Osteoblast (primary cell): ENCODE measurements around the gene CYP46A1. TPM values are rescaled to one million over a fixed set of nuclear protein-coding genes. Genes with fewer than 3 reads are reported as not detected.
A peak's percentile ranks its signal among the peaks of the same experiment; 100 is the strongest.

ENCODE experiments used
- DNase-seq: peaks from one replicate; pipeline ENCODE4 v3.0.0; 2011; ENCODE audit warnings: low spot score, mixed read lengths; ENCODE audit not compliant: insufficient read length; ENCODE audit errors: missing footprints
- H2AFZ ChIP-seq: 2 replicates; pipeline ENCODE4 v1.6.0; 2011; ENCODE audit warnings: mild to moderate bottlenecking, low read length
- H3K27ac ChIP-seq: 2 replicates; pipeline ENCODE4 v1.5.1; 2011; ENCODE audit warnings: mild to moderate bottlenecking, low read depth, low read length, moderate library complexity
- H3K27me3 ChIP-seq: 2 replicates; pipeline ENCODE4 v1.6.0; 2012; ENCODE audit warnings: mild to moderate bottlenecking, control low read depth, inconsistent platforms, low read length, moderate library complexity; ENCODE audit not compliant: insufficient read depth
- H3K36me3 ChIP-seq: 2 replicates; pipeline ENCODE4 v1.5.1; 2011; ENCODE audit warnings: mild to moderate bottlenecking, low read length, control low read depth, moderate library complexity; ENCODE audit not compliant: insufficient read depth
- H3K4me1 ChIP-seq: 2 replicates; pipeline ENCODE4 v1.5.1; 2011; ENCODE audit warnings: mild to moderate bottlenecking, low read length, control low read depth, moderate library complexity; ENCODE audit not compliant: insufficient read depth
- H3K4me2 ChIP-seq: 2 replicates; pipeline ENCODE4 v1.6.0; 2011; ENCODE audit warnings: mild to moderate bottlenecking, low read length; ENCODE audit not compliant: insufficient read depth
- H3K4me3 ChIP-seq: fragments of 200-600 bp; sonication (generic); 3 replicates; pipeline ENCODE4 v1.5.1; 2012; ENCODE audit warnings: mild to moderate bottlenecking, low read length, inconsistent platforms; ENCODE audit not compliant: insufficient read depth
- H3K79me2 ChIP-seq: 2 replicates; pipeline ENCODE4 v1.6.0; 2012; ENCODE audit warnings: mild to moderate bottlenecking, low read length, control low read depth, inconsistent platforms; ENCODE audit not compliant: insufficient read depth
- H3K9me3 ChIP-seq: 2 replicates; pipeline ENCODE4 v1.5.1; 2011; ENCODE audit warnings: low read depth, low read length, control low read depth
- H4K20me1 ChIP-seq: 2 replicates; pipeline ENCODE4 v1.6.0; 2012; ENCODE audit warnings: mild to moderate bottlenecking, low read length, control low read depth; ENCODE audit not compliant: insufficient read depth
- total RNA-seq: library from RNA; depleted of rRNA; stranded (reverse); fragments of >200 nt; gene quantifications from 2 replicates; pipeline ENCODE4 v1.2.3, GENCODE V29; 2012
- TF ChIP-seq, protein P1 (sequence below): IDR thresholded peaks from 2 replicates; pipeline ENCODE4 v1.5.1; 2011; ENCODE audit warnings: mild to moderate bottlenecking, low read depth, low read length, moderate library complexity; ENCODE audit errors: extremely low read depth

CYP46A1 gene
- total RNA-seq, 1 donor: 0.36 TPM

DNA sequence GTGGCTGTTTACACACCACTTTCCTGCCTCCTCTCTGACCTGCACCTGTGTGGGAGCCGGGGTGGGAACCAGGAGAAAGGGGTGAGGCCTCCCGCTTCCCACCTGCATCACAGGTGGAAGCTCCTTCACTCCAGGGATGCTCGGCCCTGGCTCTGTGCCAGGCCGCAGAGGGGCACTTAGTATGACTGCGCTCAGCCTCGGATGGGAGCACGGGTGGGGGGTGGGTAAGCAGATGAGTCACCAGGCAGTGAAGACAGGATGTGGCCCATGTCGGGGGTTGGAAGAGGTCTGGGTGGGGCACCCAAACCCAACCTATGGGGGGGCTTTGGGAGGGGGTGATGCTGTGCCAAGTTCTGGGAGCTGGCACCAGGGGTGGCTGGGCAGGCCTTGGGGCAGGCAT lies 7.4 kb upstream of the CYP46A1 start:
- Histone ChIP-seq H3K4me1 (peaks cover 18% of the 10 kb centered on the region), H3K4me3 (no peak overlapping the region), H3K27ac (no peak overlapping the region), H3K4me2 (no peak overlapping the region), H3K9me3 (peaks cover 6% of the 10 kb centered on the region), H4K20me1 (no peaks in the 10 kb centered on the region), H2AFZ (no peak overlapping the region), H3K27me3 (no peaks in the 10 kb centered on the region), H3K36me3 (no peaks in the 10 kb centered on the region), H3K79me2 (no peaks in the 10 kb centered on the region)
- DNase-seq: peak; percentile 90
- TF ChIP-seq, protein P1, sequence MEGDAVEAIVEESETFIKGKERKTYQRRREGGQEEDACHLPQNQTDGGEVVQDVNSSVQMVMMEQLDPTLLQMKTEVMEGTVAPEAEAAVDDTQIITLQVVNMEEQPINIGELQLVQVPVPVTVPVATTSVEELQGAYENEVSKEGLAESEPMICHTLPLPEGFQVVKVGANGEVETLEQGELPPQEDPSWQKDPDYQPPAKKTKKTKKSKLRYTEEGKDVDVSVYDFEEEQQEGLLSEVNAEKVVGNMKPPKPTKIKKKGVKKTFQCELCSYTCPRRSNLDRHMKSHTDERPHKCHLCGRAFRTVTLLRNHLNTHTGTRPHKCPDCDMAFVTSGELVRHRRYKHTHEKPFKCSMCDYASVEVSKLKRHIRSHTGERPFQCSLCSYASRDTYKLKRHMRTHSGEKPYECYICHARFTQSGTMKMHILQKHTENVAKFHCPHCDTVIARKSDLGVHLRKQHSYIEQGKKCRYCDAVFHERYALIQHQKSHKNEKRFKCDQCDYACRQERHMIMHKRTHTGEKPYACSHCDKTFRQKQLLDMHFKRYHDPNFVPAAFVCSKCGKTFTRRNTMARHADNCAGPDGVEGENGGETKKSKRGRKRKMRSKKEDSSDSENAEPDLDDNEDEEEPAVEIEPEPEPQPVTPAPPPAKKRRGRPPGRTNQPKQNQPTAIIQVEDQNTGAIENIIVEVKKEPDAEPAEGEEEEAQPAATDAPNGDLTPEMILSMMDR: no peak

DNA sequence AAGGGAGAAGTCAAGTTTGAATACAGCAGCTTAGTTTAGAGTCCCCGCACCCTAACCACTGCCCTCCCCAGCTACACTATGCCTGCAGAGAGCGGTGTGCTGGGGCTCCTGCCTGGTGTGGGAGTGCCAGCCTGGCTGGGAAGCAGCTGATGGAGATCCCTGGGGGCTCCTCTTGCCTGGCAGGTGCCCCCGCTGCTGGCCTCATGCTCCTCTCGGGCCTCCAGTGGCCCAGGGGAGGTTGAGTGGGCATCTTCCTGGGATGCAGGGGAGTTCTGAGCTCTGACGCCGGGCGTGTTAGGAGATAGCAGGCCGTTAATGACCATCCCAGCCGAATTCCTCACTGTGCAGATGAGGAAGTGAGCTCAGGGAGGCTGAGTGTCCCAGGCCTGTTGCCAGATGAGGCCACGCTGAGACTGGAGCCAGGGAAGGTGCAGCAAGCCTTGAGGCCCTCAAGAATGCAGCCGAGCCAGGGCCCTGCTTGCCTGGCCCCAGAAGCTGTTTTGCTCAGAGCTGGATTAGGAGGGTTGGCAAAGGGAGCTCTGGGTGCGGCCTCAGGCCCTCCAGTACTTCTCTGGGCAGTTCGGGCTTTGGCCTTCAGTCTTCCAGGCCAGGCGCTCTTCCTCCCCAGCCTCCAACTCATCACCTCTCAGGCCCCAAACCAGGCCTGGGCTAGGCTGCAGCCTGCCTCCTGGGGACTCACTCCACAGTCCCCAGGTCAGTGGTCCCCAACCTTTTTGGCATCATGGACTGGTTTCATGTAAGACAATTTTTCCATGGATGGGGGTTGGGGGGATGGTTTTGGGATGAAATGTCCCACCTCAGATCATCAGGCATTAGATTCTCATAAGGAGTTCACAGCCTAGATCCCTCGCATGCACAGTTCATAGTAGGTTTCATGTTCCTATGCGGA lies 6.6 kb upstream of the CYP46A1 start:
- DNase-seq: peak; percentile 96
- no peak overlapping the region for H3K4me3 ChIP-seq
- peaks cover 6% of the 10 kb centered on the region for H3K9me3 ChIP-seq
- H3K27me3 ChIP-seq: no peaks in the 10 kb centered on the region
- no peak overlapping the region for H3K27ac ChIP-seq
- H3K79me2 ChIP-seq: no peaks in the 10 kb centered on the region
- H3K4me2 ChIP-seq: no peak overlapping the region
- no peak overlapping the region for H2AFZ ChIP-seq
- H3K36me3 ChIP-seq: no peaks in the 10 kb centered on the region
- no peaks in the 10 kb centered on the region for H4K20me1 ChIP-seq
- TF ChIP-seq, protein P1: no peak
- peaks cover 13% of the 10 kb centered on the region for H3K4me1 ChIP-seq

DNA sequence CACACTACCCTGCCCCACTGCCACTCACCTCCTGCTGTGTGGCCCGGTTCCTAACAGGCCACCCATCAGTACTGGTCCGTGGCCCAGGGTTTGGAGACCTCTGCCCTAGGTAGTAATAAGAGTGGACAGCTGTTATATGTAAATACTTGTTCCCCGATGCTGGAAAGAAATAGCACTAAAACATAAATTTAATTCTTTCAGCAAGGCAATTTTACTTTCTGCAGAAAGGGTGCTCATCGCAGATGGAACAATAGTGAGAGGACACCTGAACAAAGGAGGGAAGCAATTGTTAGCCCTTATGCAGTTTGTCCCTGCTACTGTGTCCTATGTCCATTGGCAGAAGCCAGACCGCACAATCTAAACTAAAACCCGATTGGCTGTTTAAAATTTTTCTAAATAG lies 5.9 kb upstream of the CYP46A1 start:
- Histone ChIP-seq H2AFZ (no peak overlapping the region), H3K79me2 (no peaks in the 10 kb centered on the region), H3K27me3 (no peaks in the 10 kb centered on the region), H3K9me3 (peaks cover 6% of the 10 kb centered on the region), H4K20me1 (no peaks in the 10 kb centered on the region), H3K4me2 (no peak overlapping the region), H3K4me1 (peaks cover 18% of the 10 kb centered on the region), H3K27ac (no peak overlapping the region), H3K4me3 (no peak overlapping the region), H3K36me3 (no peaks in the 10 kb centered on the region)
- DNase-seq: peak; percentile 75
- TF ChIP-seq, protein P1: no peak

DNA sequence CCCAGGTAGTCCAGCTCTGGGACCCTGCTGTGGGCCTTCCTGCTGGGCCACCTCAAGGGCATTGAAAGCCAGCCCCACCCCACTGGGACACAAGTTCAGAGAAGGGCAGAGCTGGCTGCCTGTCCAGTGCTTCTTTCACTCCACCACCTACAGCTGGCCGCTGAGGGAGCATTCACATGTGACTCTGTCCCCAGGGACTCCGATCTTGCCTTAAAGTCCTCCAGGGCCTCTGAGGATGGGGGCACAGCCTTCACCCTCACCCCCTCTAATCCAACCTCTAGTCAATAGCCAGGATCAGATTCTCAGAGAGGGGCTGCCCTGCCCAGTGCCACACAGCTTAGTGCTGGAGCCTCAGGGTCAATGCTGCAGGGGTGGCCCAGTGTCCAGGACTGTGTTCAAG lies 5.0 kb upstream of the CYP46A1 start:
- Histone ChIP-seq H3K27me3 (no peaks in the 10 kb centered on the region), H3K36me3 (no peaks in the 10 kb centered on the region), H3K4me2 (no peak overlapping the region), H3K79me2 (no peaks in the 10 kb centered on the region), H3K27ac (no peak overlapping the region), H2AFZ (no peak overlapping the region), H3K4me3 (no peak overlapping the region), H4K20me1 (no peaks in the 10 kb centered on the region), H3K9me3 (peaks cover 6% of the 10 kb centered on the region), H3K4me1 (peaks cover 21% of the 10 kb centered on the region)
- peak; percentile 67 for DNase-seq
- TF ChIP-seq, protein P1: no peak
